GM19023 (cell line): Measurements from ENCODE around the gene BPIFB2.
"Not testable (repeated sequence)": the region's sequence is repeated elsewhere in the genome, so short reads cannot be mapped to it uniquely, and the experiment has no call there.

Experiments used
- ATAC-seq: cut with Tn5 transposase; IDR thresholded peaks from one replicate; pipeline ENCODE4 v1.9.1; 2021; ENCODE audit warnings: mild to moderate bottlenecking, moderate library complexity; ENCODE audit not compliant: unreplicated experiment

The BPIFB2 gene, protein sequence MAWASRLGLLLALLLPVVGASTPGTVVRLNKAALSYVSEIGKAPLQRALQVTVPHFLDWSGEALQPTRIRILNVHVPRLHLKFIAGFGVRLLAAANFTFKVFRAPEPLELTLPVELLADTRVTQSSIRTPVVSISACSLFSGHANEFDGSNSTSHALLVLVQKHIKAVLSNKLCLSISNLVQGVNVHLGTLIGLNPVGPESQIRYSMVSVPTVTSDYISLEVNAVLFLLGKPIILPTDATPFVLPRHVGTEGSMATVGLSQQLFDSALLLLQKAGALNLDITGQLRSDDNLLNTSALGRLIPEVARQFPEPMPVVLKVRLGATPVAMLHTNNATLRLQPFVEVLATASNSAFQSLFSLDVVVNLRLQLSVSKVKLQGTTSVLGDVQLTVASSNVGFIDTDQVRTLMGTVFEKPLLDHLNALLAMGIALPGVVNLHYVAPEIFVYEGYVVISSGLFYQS

DNA sequence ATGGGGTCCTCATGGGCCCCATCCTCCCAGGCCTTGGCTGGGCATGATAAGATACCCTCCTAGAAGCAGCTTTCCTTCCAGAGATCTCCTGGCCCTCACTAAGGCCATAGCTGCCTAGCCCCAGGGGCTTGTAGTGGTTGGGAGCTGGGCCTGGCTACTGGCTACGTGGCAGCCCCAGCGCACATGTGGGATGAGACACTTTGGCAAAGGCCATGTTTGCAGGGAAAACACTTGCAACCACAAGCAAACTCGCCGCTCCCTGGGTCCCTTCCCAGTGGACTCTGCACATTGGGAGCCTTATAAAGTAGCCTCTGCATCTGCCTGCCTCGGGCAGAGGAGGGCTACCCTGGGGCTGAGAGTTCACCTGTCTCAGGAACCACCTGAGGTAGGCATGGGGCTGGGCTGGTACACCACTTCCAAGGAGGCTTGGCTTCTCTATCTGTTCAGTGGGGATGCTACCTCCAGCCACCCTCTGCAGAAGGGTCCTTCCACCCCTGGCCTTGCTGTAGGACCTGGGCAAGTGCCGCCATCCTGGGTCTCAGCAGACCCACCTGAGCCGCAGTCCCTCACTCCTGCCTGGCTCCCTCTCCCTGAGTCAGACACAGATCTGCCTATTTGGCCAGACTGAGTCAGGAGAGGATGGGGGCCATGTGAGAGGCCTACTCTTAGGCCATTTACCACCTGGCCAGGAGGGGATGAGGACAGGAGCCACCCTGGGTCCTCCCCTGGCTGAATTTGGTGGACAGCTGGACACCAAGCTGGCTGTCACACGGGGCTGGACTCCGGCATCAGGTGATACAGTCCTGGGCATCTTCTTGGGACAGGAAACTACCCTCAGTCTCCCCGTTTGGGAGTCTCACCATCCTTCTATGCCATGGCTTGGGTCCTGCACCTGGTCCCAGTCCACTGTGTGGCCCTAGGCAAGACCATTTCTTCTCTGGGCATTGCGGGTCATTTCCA lies at the start of gene BPIFB2:
BPIFB2 (plus strand) TSS at position 329 of the 960 bp plus-strand sequence. CDS start 871 bp downstream, outside the sequence.
- ATAC-seq = no peak

DNA sequence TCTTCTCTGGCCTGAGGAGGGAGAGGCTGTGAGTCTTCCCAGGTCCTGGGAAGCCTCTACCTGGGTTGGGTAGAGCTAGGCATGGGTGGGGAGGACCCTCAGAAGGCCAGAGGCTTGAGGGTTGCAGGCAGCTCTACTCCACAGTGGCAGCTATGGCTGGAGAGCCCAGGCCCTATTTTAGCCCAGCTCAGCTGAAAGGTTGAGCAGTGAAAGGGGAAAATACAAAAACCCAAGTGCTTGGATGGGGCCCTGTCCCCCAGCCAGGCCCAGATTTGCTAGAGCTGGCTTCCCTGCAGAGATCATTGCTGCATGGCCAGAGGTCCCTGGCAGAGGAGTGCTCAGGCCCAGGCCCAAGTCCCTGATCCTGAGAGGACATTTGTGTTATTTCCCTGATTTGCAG lies 48.9 kb upstream of the BPIFB2 start:
- no peak for ATAC-seq

DNA sequence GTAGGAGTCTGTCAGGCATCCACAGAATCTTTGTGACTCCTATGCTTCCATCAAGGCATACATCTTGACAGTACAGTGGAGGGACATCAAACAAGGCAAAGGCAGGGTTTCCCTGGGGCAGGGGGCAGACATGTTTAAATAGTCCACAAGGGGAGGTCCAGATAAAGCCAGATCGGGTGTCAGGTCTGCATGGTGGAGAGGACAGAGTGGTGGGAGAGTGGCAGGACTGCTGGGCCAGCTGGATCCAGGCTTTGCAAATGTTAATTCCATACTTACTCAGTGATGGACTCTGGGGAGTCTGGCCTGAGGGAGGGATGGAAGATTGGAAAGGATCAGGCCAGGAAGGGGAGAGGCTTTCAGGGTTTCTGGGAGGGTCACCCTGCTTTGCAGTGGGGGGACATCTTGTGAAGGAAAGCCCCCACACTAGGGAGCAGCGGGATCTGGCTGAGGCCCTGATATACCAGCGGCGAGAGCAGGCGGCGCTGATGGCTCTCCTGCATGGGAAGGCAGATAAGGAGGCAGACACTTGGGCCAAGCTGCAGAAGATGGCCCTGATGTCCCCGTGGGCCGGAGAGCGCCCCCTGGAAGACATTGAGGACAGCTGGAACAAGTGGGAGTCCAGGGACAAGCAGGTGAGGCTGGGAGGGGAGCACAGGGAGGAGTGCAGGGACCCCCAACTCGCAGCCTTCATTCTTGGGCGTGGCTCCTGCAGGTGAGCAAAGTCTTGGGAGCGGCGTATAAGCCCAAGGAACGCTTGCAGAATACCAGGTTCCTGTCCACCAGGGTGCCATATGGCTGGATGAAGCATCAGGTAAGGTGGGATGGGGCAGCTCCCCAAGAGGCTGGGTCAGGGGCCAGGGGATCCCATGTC lies 47.9 kb upstream of the BPIFB2 start:
- no peak for ATAC-seq

DNA sequence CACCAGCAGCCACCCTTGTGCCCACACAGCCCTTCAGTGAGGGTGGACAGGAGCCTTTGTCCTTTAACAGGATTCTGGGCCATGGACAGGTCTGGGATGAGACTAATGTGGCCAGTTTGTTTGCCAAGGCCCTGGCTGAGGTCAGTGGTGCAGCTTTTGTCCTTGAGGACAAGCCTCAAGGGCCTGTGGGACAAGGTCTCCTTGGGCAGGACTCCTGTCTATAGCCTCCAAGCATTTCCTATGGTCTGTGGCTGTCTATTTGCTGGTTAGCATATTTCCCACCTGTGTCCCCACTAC lies 47.3 kb upstream of the BPIFB2 start:
- no peak for ATAC-seq

DNA sequence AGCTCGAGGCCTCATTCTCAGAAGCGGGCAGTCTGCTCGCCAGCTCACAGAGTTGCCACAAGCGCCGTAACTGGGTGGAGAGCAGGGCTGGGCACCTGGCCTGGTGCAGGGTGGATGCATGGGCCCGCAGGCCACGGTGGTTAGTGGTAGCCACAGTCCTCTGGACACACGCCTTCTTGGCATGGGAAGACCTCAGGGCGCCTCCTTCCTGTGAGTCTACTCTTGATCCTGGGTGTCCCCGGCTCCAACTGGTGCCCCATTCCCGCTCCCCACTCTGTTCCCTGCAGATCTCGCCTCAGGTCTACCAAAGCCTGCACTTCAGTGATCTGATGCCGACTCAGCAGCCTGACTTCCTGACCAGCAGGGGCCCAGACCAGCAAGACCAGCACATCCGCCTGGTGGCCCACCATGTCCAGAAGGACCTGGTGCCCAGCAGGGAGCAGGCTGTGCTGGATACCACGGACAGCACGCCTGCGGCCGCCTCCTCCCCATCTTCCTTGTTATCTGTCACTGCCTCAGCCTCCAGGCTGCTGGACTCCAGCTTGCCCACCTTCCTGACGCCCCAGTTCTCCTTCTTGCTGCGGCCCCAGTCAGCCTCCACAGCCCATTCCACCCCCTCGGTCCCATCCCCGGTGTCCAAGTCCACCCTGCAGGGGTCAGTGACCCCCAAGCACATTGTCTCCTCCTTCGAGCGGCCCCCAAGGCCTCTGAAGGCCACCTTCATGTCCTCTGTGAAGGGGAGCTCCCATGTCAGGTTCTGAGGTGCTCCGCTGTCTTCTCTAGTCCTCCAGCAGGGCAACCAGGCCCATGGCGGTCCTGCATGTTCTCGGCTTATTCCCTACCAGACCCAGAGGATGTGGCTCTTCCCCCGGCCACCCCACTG lies 46.4 kb upstream of the BPIFB2 start:
- ATAC-seq = no peak

DNA sequence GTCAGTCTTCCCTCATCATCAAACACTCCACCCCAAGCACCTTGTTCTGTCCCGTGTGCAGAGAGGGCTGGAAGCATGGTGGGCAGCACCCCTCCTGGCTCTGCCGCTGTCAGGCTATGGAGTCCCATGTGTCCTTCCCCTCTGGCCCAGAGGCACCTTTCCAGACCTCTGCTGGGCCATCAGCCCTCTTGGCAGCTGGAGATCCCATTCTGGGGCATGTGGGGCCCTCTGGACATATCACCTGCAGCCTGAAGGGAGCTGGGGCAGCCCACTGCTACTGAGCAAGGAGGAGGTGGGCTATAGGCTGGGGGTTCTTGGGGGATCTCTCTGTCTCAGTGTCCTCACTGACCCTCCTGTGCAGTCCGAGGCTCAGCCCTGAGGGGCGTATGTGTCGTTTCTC lies 45.5 kb upstream of the BPIFB2 start:
- no peak for ATAC-seq

DNA sequence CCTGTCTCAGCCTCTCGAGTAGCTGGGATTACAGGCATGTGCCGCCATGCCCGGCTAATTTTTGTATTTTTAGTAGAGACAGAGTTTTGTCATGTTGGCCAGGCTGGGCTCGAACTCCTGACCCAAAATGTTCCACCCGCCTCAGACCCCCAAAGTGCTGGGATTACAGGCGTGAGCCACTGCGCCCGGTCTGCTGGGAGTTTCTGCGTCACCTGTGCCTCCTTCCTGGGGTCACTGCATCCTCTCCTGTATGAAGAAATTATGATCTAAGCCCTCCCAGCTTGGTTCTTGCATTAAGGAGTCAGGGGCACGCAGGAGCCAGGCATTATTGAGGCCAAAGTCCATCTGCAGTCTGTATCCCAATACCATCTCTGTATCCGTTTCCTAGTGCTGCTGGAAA lies 44.9 kb upstream of the BPIFB2 start:
- not testable (repeated sequence) for ATAC-seq

DNA sequence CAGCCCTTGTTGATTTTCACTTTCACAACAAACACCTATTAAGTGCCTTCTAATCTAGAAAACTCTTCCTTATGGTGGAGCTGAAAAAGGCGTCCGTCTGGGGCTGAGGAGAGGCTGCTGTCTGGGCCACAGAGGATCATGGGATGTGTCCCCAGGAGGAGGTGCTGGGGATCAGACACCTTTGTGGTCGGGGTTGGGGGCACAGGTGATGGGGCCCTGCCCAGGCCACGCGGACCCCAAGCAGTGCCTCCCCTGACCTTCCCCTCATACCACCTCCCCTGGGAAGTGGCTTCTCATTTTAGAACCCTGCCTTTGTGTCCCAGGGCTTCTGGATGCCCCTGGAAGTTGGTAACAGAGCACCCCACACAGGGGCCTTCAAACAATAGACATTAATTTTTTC lies 44.3 kb upstream of the BPIFB2 start:
- ATAC-seq = no peak

DNA sequence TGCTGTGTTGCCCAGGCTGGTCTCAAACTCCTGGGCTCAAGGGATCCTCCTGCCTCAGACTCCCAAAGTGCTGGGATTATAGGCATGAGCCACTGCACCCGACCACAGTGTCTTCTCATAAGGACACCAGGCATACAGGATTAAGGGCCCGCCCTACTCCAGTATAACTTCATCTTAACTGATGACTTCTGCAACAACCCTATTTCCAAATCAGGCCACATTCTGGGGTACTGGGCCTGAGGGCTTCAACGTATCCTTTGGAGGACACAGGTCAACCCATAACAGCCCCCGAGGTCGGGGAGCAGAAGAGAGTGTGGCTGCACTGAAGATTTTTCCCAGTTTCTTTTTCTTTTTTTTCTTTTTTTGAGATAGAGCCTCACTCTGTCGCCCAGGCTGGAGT lies 42.9 kb upstream of the BPIFB2 start:
- no peak for ATAC-seq

DNA sequence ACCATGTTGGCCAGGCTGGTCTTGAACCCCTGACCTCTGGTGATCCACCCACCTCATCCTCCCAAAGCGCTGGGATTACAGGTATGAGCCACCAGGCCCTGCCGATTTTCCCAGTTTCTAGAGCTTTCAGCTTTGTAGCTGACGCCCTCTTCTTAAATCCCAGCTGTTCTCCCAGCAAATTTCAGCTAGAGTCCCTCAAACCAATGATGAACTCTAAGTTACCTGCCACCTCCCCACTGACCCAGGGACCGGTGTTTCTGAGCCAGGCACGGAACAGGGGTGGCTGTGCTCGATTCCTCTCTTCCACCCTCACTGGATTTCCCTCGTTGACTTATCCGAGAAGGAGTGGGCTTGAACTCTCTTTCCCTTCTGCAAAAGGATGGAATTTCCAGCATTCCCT lies 42.4 kb upstream of the BPIFB2 start:
- ATAC-seq = no peak

DNA sequence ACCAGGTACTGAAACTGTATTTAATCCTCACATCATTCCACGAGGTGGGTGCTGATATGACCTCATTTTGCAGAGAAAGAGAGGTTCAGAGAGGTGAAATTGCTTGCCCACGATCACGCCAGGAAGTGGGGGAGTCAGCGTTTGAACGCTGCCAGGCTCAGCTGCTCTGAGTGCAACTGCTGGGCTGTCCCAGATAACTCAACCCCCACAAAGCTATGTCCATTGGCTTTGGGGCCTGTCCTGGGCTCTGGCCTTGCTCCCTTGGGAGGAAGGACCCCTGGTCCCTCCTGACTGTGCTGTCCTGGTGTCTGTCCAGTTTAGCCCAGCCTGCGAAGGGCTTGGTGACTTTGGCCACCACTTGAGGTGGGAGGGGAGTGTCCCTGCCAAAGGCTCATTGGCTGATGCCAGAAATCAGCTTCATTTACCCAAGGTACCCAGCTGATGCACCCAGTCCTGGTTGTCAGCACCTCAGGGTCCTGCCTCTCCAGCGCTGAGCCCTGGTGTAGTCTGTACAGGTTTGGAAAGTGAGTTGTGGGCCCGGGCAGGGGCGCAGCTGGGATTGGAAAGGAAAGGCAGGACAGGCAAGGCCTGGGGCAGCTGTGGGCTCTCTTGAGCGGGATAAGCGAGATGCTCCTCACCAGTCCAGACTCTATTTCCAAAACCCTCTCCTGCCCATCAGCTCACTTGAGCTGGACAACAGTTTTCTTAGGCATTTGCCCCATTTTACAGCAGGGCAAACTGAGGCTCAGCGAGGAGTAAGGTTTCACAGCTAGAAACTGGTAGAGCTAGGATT lies 41.7 kb upstream of the BPIFB2 start:
- no peak for ATAC-seq

DNA sequence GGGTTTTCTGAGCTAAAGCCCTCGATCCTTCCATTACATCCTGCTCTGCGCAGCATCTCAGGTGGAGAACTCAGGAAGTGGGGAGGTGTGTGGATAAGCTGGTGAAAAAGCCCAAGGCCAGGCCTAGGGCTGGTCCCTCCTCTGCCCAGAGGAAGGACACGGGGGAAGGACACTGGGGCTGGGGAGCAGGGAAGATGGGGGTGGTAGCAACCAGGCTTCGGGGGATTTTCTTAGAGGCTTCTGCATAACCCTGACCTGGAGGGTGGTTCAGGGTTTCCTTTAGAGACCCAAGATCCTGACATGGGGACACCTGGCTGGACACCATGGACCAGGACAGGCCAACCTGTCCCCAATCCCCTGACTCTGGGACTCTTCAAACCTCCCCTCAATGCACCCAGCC lies 41.1 kb upstream of the BPIFB2 start:
- no peak for ATAC-seq

DNA sequence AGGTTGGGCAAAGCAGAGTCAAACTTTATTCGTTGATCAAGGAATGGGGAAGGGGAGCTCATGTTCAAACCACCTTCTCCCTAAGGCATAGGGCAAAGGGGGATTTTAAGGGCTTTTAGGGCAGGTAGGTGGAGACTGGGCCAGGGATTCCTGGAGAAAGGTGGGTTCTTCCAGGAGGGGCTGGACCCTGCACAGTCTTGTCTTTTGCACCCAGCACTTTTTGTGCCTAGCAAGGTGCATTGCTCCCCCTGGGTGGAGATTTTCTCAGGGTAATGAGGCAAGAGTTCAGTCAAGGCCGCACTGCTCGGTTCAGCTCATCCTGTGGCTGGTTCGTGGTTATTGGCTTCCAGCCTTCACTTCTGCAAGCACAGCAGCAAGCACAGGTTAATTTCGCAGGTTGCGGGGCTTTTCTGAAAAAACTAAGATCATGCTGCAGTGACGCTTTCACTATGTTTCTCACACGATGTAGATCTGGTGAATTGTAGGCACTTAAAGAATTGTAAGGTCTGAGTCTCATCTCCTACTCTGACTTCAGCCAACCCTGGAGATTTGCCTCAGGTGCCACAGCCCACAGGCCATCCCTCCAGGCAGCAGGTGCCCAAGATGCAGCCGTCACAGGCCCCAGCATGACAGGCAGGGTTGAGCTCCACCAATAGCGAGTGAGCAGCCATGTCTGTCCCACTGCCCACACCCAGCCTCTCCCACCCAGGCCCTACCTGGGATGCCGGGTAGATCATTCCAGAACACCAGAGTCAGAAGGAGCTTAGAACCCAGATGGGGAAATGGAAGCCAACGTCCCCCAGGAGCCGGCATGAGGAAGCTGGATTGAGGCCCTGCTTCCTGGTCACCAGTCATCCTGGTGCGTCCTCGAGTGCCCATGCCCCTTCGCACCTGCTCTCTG lies 40.4 kb upstream of the BPIFB2 start:
- ATAC-seq = no peak

DNA sequence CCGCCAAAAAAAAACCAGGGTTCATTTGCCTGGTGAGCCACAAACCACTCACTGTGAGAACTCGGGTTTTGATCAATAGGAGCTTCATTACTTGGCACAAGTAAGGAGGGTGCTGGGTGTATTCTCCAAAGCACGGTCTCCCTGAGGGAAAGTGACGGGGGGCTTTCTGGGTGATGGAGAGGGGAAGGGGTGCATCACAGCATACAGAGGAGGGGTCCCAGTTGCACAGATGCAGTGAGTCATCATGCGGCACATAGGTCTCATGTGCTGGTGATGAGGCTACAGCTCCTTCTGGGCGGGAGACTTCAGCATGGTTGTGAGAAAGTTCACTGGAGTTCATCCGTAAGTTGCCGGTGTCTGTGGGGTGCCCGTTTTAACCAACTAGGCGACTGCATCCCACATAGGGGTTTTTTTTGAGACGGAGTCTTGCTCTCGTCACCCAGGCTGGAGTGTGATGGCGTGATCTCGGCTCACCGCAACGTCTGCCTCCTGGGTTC lies 39.5 kb upstream of the BPIFB2 start:
- no peak for ATAC-seq

DNA sequence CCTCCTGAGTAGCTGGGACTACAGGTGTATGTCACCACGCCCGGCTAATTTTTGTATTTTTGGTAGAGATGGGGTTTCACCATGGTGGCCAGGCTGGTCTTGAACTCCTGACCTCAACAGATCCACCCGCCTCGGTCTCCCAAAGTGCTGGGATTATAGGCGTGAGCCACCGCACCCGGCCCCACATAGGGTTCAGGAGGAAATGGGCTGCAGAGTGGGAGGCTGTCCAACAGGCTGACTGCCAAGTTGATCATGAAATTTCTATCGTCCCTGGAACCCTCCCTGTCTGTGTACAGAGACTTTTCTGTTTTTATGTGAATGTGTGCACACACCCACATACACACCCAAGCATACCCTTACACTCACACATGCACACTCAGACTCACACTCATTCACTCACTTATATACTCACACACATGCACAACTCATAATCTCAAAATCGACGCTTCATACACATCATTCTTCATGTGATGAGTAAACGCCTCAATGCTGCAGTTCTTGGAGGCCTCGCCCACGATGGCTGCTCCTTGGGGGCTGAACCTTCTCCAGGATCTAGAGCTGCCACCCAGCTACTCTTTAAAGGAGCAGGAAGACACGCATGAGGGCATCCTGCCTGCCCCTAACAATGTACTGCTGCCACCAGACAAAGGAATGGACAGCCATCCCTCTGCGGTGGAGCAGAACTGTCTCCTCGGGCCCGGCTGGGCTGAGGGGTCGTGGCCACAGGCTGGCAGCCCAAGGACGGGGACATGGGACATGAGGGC lies 38.8 kb upstream of the BPIFB2 start:
- ATAC-seq = no peak

DNA sequence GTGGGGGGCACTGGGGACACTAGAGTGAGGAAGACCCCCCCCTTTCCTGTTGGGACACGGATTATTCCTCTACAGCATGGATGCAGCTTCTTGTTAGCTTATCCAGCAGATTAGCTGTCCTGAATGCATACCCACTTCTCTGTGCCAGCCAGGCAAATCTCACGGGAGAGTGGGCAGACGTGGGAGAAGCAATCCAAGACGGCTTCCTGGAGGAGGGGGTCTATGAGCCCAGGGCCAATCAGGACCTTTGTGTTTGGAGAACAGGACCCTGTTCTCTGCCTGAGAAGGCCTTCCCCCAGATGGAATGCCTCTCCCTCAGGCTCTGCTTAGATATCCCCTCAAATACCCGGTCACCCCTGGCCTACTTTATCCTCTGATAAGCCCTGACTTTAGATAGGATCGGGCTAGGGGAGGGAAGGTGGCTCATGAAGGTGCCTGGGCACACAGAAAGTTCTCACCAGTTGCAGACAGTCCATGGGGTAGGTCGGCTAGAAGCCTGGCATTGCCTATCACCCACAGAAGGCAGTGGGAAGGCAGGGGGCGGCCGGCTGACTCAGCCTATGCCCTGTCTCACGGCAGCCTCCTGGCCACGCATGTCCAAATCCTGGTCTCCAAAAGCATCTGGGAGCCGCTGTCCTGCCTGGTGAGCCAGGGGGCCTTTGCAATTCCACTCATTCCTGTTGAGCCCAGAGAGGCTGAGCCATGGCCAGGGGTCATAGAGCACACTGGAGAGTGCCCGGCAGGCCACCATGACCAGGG lies 38.0 kb upstream of the BPIFB2 start:
- no peak for ATAC-seq
